SJSA1 (cell line): ENCODE measurements around the gene SH2D3A. TPM values are rescaled to one million over a fixed set of nuclear protein-coding genes. Genes with fewer than 3 reads are reported as not detected.
"Not testable (repeated sequence)": the region's sequence is repeated elsewhere in the genome, so short reads cannot be mapped to it uniquely, and the experiment has no call there.

Experiments used
- DNase-seq, 2 experiments: peaks; one replicate each; pipeline ENCODE4 v3.0.0-alpha.2; 2015 to 2020; ENCODE audit warnings: low spot score in 2 of 2, low read depth in 1 of 2
- H3K27ac ChIP-seq: fragments of 250-450 bp; sonication (Bioruptor Pico); 2 replicates; pipeline ENCODE4 v1.5.1; 2020; ENCODE audit warnings: mild to moderate bottlenecking, moderate library complexity
- H3K27me3 ChIP-seq: fragments of 250-450 bp; sonication (Bioruptor Pico); replicated peaks from 2 replicates; pipeline ENCODE4 v1.5.1; 2020; ENCODE audit warnings: mild to moderate bottlenecking, moderate library complexity
- H3K36me3 ChIP-seq: fragments of 250-450 bp; sonication (Bioruptor Pico); 2 replicates; pipeline ENCODE4 v1.5.1; 2020; ENCODE audit warnings: mild to moderate bottlenecking
- H3K4me1 ChIP-seq: fragments of 250-450 bp; sonication (Bioruptor Pico); replicated peaks from 2 replicates; pipeline ENCODE4 v1.6.1; 2021; ENCODE audit warnings: mild to moderate bottlenecking
- H3K4me3 ChIP-seq: fragments of 250-450 bp; sonication (Bioruptor Pico); 2 replicates; pipeline ENCODE4 v1.5.1; 2020; ENCODE audit warnings: mild to moderate bottlenecking
- H3K9me3 ChIP-seq: fragments of 250-450 bp; sonication (Bioruptor Pico); replicated peaks from 2 replicates; pipeline ENCODE4 v1.5.1; 2020; ENCODE audit warnings: mild to moderate bottlenecking
- total RNA-seq: library from RNA; depleted of rRNA; stranded (reverse); fragments of >200 nt; shearing (Covaris generic); gene quantifications from 2 replicates; pipeline ENCODE4 v1.2.3, GENCODE V29; 2014

The SH2D3A gene
- total RNA-seq, 1 experiment from 2014 or later, result not detected

DNA sequence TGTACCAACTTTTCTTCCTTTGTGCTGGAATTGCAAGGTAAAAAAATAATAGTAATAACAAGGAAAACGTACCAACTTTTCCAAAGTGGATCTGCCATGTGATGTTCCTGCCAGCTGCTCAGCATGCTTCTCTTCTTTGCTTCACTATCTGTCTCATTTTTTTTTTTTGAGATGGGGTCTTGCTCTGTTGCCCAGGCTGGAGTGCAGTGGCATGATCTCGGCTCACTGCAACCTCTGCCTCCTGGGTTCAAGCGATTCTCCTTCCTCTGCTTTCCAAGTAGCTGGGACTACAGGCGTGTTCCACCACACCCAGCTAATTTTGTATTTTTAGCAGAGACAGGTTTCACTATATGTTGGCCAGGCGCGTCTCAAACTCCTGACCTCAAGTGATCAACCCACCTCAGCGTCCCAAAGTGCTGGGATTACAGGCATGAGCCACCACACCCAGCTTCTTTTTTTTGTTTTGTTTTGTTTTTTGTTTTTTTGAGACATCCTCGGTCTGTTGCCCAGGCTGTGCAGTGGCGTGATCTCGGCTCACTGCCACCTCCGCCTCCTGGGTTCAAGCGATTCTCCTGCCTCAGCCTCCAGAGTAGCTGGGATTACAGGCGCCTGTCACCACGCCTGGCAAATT is 33.0 kb upstream of the SH2D3A start:
- not testable (repeated sequence) for H3K36me3 ChIP-seq, H3K9me3 ChIP-seq, H3K4me1 ChIP-seq, H3K4me3 ChIP-seq, DNase-seq, H3K27ac ChIP-seq, H3K27me3 ChIP-seq

DNA sequence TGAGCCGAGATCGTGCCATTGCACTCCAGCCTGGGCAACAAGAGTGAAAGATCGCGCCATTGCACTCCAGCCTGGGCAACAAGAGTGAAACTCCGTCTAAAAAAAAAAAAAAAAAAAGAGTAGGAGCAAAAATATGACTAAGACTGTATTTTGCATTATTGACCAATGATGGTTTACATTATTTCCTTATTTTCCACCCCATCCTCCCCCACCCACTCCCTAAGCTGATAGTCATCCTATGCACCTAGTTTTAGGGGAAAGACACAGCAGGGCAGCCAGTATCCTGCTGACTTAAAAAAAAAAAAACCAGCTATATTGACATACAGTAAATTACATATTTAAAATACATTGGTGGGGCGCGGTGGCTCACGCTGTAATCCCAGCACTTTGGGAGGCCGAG is 30.4 kb upstream of the SH2D3A start:
- Histone ChIP-seq H3K4me1 (peaks cover 8% of the 10 kb centered on the region; the same call in 1 of the 2 replicates), H3K9me3 (peaks cover 2% of the 10 kb centered on the region; the same call in 1 of the 2 replicates)
- no peak for DNase-seq

DNA sequence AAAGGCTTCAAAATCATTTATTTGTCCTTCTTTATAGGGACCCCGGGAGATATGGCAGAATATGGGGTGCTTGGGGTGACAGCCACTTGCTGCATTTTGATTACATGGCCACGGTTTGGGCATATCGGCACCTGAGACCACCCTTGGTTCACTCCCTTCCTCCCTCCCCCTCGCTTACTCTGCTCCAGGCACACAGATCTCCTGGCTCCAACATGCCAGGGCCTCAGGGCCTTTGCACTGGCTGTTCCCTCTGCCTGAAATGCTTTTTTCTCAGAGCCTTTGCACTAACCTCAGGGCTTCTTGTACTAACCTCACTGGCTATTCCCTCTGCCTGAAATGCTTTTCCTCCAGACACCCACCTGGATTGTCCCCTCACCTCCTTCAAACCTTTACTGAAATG is 29.0 kb upstream of the SH2D3A start:
- Histone ChIP-seq H3K9me3 (peaks cover 2% of the 10 kb centered on the region; the same call in 1 of the 2 replicates), H3K4me3 (no peak overlapping the region), H3K27me3 (no peaks in the 10 kb centered on the region), H3K27ac (no peak overlapping the region), H3K36me3 (no peaks in the 10 kb centered on the region), H3K4me1 (peaks cover 3% of the 10 kb centered on the region; the same call in 1 of the 2 replicates)
- DNase-seq, result no peak

More for the DNA sequence above, 30.4 kb upstream of the SH2D3A start:
- no peak overlapping the region for H3K27ac ChIP-seq
- no peaks in the 10 kb centered on the region for H3K36me3 ChIP-seq
- H3K27me3 ChIP-seq, result no peaks in the 10 kb centered on the region; the same call in 1 of the 2 replicates
- no peak overlapping the region for H3K4me3 ChIP-seq

DNA sequence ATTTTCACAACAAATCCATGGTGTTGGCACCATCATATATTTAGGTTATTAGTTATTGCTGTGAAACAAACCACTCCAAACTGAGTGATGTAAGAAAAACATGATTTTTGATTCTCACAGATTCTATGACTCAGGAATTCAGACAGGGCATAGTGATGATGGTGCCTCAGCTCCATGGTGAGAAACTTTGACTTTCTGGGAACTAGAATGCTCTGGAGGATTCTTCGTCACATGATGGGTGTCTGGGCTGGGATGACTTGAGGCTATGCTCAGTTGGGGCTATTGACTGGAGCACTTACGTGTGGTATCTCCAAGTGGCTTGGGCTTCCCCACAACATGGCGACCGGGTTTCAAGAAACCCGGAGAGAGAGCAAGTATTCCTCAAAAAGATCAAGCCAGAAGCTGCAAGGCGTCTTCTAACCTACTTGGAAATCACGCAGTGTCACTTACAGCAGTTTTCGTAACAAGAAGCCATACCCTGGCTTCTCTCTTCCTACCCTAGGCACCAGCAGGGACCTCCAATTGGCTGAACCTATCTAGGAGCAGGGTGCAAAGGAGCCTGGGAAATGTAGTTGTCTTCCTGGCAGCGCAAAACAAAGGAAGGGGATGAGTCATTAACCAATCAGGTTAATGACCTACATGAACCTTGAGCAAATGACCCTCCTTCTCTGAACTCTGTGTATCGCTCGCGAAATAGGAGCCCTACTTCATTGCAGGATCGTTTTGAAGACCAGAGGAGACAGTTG is 27.6 kb upstream of the SH2D3A start:
- no peaks in the 10 kb centered on the region for H3K36me3 ChIP-seq

GRCh38 chr19:6793973-6794372 is 26.7 kb upstream of the SH2D3A start:
- Histone ChIP-seq H3K27me3 (no peaks in the 10 kb centered on the region), H3K4me3 (no peak overlapping the region), H3K4me1 (no peaks in the 10 kb centered on the region), H3K27ac (no peak overlapping the region), H3K36me3 (no peaks in the 10 kb centered on the region), H3K9me3 (0 out of 2 replicates have a peak, but pooled peaks cover 2% of the 10 kb centered on the region)
- DNase-seq, result no peak

More for the DNA sequence above, 27.6 kb upstream of the SH2D3A start:
- Histone ChIP-seq H3K4me1 (no peaks in the 10 kb centered on the region), H3K4me3 (no peak overlapping the region), H3K9me3 (0 out of 2 replicates have a peak, but pooled peaks cover 2% of the 10 kb centered on the region), H3K27me3 (no peaks in the 10 kb centered on the region), H3K27ac (no peak overlapping the region)
- no peak for DNase-seq

- no peak overlapping the region for H3K4me3 ChIP-seq
- H3K9me3 ChIP-seq, result 0 out of 2 replicates have a peak, but pooled peaks cover 2% of the 10 kb centered on the region
- no peak overlapping the region for H3K27ac ChIP-seq
- no peaks in the 10 kb centered on the region for H3K36me3 ChIP-seq
- no peaks in the 10 kb centered on the region for H3K27me3 ChIP-seq
- H3K4me1 ChIP-seq, result no peaks in the 10 kb centered on the region
- DNase-seq, result no peak
These were observed 26.2 kb upstream of the SH2D3A start for GRCh38 chr19:6793411-6793810.

- no peak overlapping the region for H3K27ac ChIP-seq
- no peak overlapping the region for H3K4me3 ChIP-seq
- 0 out of 2 replicates have a peak, but pooled peaks cover 2% of the 10 kb centered on the region for H3K9me3 ChIP-seq
- no peaks in the 10 kb centered on the region for H3K36me3 ChIP-seq
- no peak for DNase-seq
- no peaks in the 10 kb centered on the region for H3K4me1 ChIP-seq
- no peaks in the 10 kb centered on the region for H3K27me3 ChIP-seq
These were observed 24.0 kb upstream of the SH2D3A start for GRCh38 chr19:6791237-6791636.

GRCh38 chr19:6790194-6791128 is 23.2 kb upstream of the SH2D3A start:
- Histone ChIP-seq H3K36me3 (no peaks in the 10 kb centered on the region), H3K4me3 (no peak overlapping the region), H3K4me1 (no peaks in the 10 kb centered on the region), H3K9me3 (0 out of 2 replicates have a peak, but pooled peaks cover 2% of the 10 kb centered on the region), H3K27ac (no peak overlapping the region), H3K27me3 (no peaks in the 10 kb centered on the region)
- no peak for DNase-seq

GRCh38 chr19:6788896-6789295 is 21.7 kb upstream of the SH2D3A start:
- Histone ChIP-seq H3K4me3 (no peak overlapping the region), H3K27ac (no peak overlapping the region), H3K27me3 (no peaks in the 10 kb centered on the region), H3K36me3 (no peaks in the 10 kb centered on the region), H3K9me3 (no peaks in the 10 kb centered on the region), H3K4me1 (no peaks in the 10 kb centered on the region)
- DNase-seq, result no peak

GRCh38 chr19:6787393-6787792 is 20.2 kb upstream of the SH2D3A start:
- Histone ChIP-seq H3K4me1 (no peaks in the 10 kb centered on the region), H3K9me3 (no peaks in the 10 kb centered on the region), H3K4me3 (no peak overlapping the region), H3K27me3 (no peaks in the 10 kb centered on the region), H3K36me3 (no peaks in the 10 kb centered on the region), H3K27ac (no peak overlapping the region)
- DNase-seq, result no peak

- no peak overlapping the region for H3K27ac ChIP-seq
- H3K4me3 ChIP-seq, result no peak overlapping the region
- no peaks in the 10 kb centered on the region for H3K4me1 ChIP-seq
- H3K27me3 ChIP-seq, result no peaks in the 10 kb centered on the region
- DNase-seq, result no peak
- no peaks in the 10 kb centered on the region for H3K36me3 ChIP-seq
- no peaks in the 10 kb centered on the region for H3K9me3 ChIP-seq
These were observed 12.0 kb upstream of the SH2D3A start for GRCh38 chr19:6779206-6779605.

DNA sequence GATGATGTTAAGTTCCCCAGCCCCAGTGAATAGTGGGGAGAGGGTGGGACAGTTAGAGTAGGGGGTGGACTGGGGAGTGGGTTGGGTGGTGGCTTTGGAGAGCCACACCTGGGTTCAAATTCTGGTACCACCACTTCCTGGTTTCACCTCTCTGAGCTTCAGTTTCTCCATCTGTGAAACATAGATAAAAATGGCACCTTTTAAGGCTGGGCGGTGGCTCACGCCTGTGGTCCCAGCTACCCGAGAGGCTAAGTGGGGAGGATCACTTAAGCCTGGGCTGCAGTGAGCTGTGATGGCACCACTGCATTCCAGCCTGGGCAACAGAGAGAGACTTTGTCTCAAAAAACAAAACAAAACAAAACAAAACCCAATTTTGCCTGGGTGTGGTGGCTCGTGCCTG is 11.2 kb upstream of the SH2D3A start:
- Histone ChIP-seq H3K27ac (no peak overlapping the region), H3K36me3 (no peaks in the 10 kb centered on the region), H3K27me3 (no peaks in the 10 kb centered on the region), H3K9me3 (no peaks in the 10 kb centered on the region), H3K4me1 (no peaks in the 10 kb centered on the region), H3K4me3 (no peak overlapping the region)
- no peak for DNase-seq

DNA sequence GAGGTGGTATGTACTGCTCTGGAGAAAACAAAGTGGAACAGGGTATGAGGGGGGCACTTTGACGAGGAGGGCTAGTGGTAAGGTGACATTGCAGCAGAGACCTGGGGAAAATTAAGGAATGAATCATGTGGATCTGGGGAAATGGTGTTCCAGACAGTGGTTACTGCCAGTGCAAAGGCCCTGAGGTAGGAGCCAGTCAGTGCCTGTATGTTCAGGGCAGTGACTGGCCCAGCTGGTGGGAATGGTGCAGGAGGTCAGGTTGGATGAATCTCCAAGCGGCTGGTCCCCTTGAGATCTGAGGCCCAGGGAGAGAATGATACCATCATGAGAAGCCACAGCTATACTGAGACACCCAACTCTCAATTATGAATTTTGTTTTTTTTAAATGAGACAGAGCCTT is 10.2 kb upstream of the SH2D3A start:
- no peak for DNase-seq
- Histone ChIP-seq H3K4me1 (no peaks in the 10 kb centered on the region), H3K36me3 (no peaks in the 10 kb centered on the region), H3K27ac (no peak overlapping the region), H3K4me3 (no peak overlapping the region), H3K9me3 (no peaks in the 10 kb centered on the region), H3K27me3 (no peaks in the 10 kb centered on the region)
